HG03460 (cell line): ENCODE measurements around the gene RPS8.
A peak's percentile ranks its signal among the peaks of the same experiment; 100 is the strongest.
"Not testable (repeated sequence)": the region's sequence is repeated elsewhere in the genome, so short reads cannot be mapped to it uniquely, and the experiment has no call there.

Source experiments
- ATAC-seq: cut with Tn5 transposase; IDR thresholded peaks from one replicate; pipeline ENCODE4 v1.9.1; 2021; ENCODE audit not compliant: unreplicated experiment

RPS8 gene

DNA sequence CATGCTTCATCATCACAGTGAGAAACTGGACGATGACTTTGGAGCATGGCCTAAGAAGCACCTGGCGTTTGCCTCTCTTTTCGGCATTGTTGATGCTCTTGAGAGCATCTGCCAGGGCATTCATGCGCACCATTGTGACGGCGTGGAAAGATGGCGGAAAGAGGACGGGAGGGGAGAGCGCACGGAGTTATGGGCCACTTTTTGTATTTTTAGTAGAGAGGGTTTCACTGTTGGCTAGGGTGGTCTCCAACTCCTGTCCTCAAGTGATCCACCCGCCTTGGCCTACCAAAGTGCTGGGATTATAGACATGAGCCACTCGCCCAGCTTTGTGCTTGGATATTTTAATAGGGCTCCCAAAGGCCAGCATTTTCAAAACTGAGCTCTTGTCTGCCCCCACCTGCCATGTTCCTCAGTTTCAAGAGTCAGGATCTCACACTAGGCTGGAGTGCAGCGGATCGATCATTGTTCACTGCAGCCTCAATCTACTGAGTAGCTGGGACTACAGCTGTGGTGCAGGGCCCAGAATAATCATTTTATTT, 5.3 kb downstream of the RPS8 start:
- no peak for ATAC-seq

DNA sequence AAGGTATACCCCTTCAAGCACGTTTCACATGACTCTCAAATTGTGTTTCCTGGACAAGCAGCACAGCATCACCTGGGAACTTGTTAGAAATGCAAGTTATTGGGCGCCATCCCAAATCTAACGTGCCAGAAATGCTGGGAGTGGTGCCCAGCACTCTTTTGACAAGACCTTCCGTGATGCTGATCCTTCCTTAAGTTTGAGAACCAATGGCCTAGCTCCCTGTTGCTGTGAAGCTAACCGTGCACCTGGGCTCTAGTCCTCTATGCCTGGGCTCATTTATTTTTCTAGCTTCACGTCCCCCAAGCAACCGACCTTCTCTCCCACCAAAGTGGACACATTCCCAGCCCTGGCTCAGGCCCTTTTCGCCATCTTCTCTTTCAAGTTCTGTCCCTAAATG, 8.4 kb downstream of the RPS8 start:
- no peak for ATAC-seq

DNA sequence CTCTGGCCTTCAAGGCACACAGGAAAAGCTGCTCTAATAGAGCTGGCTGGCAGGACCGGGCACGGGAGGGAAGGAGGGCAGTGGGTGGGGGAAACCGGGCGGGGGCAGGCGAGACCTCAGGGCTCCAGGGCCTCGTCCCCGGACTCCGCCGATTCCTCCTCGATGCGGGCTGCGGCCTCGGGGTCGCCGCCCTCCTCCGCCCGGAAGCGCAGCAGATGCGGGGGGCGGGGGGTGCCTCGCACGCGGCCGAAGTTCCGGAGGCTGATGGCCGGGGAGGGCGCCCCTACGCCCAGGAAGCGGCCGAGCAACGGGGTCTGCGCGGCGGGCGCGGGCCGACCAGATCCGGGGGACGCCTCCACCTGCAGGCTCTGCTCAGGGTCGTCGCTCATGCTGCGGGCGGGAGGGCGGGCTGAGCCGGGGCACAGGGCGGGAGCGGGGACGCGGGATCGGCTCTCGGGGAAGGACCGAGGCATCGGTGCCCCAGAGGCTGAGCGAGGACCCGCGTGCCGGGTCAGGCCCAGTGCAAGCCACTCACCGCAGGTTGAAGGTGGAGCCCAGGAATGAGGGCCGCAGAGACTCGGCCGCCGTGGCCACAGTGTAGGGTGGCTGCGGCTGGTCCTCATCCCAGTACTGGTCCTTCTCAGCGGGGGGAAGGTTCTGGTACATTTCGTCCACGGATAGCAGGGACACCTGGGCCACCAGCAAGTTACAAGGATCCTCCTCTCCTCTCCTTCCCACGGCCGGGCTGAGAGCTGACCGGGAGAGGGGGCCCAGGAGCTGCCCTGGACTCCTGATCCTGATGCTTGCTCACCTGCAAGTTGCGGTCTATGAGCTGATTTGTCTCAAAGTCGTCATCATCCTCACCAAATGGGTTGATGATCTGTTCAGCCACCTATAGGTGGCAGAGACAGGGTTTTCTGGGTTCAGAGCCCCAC, 9.0 kb downstream of the RPS8 start:
- no peak for ATAC-seq

DNA sequence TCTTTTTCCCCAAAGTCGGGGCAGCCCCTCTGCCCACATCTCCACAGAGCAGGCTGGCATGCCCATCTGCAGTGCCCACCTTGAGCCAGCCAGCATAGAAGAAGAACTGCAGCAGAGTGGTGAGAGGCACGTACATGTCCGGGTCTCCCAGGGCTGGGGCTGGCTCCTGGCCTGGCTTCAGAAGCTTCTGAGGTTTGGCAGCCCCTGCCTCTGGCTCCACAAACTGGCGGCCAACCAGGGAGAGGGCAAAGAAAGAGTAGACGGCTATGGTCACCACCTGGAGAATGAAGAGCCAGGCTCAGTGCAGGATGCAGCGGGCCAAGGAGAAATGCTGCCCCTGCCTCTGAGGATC, 9.7 kb downstream of the RPS8 start:
- no peak for ATAC-seq

GRCh38 chr1:44785501-44786137, 10.3 kb downstream of the RPS8 start:
- no peak for ATAC-seq

- ATAC-seq, result no peak
Measured at GRCh38 chr1:44786138-44786840, 10.9 kb downstream of the RPS8 start.

GRCh38 chr1:44786841-44787426, 11.6 kb downstream of the RPS8 start:
- ATAC-seq, result no peak

- ATAC-seq, result no peak
Measured at GRCh38 chr1:44787506-44787905, 12.2 kb downstream of the RPS8 start.

- ATAC-seq, result no peak
Measured at GRCh38 chr1:44788120-44788860, 12.9 kb downstream of the RPS8 start, which contains the start of gene BEST4. BEST4 (minus strand) TSS chr1:44788170; CDS start chr1:44787705, 465 bp downstream.

DNA sequence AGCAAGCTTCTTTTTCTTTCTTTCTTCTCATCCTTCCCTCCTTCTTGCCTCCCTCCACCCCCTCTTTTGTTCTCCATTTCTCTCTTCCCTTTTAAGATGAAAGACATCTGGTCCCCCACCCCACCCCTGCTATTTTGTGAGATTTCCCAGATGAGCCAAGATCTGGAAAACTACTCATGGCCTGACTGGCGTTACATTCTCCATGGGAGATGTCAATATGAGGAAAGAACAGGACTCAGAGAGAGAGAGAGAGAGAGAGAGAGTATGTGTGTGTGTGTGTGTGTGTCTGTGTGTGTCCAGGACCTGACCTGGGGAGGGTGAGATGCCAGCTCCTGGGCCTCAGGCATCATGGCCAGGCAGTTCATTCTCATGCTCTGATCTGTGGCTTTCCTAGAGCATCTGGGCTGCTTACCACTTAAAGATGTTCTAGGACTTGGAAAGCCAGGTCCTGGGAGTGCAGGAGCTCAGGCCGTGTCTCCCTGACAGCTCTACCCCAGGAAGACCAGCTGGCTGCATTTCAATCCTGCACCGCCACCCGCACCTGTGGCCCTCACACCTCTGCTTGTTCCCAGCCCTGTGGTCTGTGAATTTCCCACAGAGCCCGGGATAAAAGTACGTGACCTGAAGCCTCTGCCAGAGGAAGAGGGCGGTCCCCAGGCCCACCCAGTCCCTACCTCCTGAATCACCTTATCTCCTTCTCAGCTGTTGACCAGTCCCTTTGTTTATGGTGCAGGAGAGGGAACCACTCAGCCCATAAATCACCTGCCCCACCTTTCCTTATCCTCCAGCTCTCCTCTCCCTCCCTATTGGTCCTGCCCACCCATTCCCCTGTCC, 15.8 kb downstream of the RPS8 start:
- ATAC-seq, result no peak

- no peak for ATAC-seq
Measured at GRCh38 chr1:44792736-44793502, 17.6 kb downstream of the RPS8 start.

- not testable (repeated sequence) for ATAC-seq
Measured at GRCh38 chr1:44797886-44798285, 22.5 kb downstream of the RPS8 start.

- ATAC-seq, result no peak
Measured at GRCh38 chr1:44798481-44799365, 23.4 kb downstream of the RPS8 start.

GRCh38 chr1:44799770-44800584, 24.6 kb downstream of the RPS8 start, which contains the start of gene PLK3:
PLK3 (plus strand) TSS chr1:44800377; CDS start chr1:44800464, 87 bp downstream.
- peak; percentile 85 for ATAC-seq

- no peak for ATAC-seq
Measured at GRCh38 chr1:44801491-44802305, 26.4 kb downstream of the RPS8 start.
